Stimulated activated CD4-positive, alpha-beta T cell treated with anti-CD3 and anti-CD28 coated beads, Interleukin-2, amount 100 ng/mL, for 48 hours (primary cell): Measurements from ENCODE around the gene CUBN.

Experiments used
- DNase-seq, 2 donors: peaks; one replicate each; pipeline ENCODE4 v3.0.0-alpha.2; 2020

CUBN gene

DNA sequence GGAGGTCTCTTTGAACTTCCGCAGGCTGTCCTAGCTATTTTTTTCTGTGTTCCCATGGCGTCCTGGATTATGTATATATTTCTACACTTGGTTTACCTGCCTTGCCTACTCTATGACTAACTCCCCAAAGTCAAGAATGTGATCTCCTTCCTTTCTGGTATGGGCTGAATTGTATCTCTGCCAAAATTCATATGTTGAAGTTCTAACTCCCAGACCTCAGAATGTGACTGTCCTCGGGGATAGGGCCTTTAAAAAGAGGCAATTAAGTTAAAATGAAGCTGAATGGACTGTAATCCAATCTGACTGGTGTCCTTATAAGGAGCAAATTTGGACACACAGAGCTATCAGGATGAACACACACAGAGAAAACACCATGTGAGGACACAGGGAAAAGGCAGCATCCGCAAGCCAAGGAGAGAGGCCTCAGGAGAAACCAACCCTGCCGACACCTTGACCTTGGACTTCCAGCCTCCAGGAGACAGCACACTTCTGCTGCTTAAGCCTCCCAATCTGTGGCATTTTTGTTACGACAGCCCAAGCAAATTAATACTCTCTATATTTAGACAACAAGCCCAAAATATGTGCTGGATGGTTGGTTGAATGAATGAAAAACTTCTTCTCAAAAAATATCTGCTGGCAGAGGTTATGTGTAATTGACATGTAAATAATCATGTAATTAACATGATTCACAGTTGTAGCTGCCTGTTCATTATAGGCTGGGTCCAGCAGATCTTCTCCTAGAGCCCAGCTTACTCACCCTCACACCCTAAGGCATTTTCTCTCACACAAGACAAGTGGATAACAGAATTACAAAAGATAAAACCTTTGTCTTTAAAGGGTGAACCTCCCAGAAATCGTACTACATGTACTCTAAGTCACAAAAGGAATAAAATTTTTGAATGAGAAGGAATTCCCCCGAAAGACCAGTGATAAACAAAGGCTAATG lies 123.7 kb downstream of the CUBN start:
- DNase-seq = no peak

DNA sequence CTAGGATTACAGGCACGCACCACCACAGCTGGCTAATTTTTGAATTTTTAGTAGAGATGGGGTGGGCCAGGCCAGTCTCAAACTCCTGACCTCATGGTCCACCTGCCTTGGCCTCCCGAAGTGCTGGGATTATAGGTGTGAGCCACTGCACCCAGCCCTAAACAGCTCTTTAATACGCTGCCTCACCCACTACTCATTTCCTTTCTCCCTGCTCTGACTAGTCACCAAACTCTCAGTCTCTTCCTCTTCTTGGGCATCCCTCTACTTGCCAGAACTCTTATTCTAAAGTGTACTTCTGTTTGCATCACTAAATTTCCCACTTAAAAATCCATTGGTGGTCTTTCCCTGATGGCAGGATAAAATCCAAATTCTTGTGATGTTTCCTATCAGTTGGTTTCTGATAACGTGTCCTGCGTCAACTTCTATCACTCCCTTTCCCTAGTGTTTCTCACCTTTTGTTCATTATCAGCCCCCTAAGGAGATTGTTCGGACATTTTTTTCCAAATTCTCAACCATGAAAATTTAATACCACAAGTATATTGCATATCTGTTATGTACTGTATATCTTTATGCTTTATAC lies 124.7 kb downstream of the CUBN start:
- DNase-seq = no peak

DNA sequence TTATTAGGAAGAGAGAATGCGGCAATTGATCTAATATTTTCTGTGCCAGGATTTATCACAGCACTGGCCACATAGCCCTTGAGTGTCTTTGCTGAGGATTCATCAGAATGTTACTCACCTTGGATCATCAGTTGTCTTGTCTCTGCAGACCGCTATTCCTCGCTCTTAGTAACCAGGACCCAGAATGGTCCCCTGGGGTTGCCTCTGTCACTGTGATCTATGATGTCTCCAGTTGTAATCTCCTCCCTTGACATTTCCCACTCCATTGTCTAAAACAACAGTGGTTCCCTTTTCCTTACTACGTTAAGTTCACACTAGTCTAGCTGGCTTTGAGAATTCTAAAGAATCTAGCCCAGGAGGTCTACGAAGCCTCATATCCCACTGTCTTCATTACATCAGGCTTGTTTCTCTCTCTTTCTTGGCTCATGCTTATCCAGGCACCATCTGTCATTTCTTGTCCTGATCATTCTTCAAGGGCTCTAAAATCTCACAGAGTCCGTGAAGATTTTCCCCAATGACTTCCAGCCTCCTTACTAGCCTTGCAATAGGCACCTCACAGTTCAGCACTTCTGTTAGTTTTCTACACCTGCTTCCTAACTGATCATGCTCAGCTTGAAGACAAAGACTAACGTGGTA lies 125.8 kb downstream of the CUBN start:
- DNase-seq = no peak

DNA sequence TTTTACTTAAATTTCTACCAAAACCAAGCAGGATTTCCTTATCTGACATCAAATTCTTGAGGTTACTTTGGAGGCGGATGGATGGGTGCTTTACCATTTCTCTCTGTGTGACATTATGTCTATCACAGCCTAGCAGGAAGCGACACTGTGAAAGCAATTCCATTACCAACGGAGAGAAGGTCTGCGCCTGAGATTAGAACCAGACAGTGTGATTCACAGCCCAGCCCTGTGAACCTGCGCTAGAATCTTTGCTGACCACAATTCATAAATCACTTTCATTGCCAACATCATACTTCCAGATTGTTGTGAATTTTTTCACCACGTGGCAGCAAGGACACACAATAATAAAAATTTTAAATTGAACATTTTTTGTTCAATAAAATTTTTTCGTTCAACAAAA lies 126.5 kb downstream of the CUBN start:
- peak; percentile 34 to 44 for DNase-seq

DNA sequence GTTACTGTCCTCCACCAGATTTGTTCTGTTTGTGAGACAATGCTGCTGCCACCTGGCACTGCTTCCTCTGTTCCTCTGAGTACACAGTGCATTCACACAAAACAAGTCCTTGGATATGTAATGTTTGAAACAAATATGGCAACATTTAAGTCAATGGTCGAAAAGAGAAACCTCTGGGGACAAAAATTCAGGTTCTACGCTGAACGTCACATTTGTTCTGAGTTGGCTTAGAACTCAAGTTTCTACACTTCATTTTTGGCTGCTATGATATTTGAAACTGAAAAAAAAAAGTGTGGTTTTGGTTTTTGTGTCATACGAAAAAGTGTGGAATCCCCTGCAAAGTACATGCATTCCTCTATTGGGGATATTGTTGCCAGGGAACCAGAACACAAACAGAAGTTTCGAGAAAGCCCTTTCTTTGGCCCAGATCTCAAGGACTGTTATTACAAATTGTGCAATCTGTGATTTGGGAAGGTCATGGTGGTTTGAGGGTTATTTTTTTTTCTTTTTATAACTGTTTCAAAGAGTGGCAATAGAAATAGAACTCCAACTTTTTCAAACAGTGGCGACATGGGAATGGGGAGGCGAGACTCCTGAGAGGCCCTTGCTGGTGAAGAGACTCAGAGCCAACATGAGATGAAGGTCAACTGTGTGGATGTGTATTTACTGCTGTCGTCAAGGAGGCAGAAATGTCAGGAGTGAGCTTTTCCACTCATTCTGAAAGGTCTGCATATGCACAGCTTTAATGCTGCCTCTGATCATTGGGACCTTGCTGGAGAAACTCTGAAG lies 127.5 kb downstream of the CUBN start:
- peak in 1 of 2 donors; percentile 41 for DNase-seq

DNA sequence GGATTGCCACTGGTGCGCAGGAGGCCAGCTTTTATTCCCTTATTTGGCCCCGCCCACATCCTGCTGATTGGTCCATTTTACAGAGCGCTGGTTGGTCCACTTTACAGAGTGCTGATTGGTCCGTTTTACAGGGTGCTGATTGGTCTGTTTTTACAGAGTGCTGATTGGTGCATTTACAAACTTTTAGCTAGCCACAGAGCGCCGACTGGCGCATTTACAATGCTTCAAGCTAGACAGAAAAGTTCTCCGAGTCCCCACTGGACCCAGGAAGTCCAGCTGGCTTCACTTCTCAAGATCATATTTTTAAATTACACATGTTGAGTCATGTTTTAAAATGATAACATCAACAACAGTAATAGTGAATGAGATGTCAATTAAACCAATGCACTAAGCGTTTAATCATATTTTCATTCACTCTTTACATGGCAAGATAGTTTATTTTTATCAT lies 128.3 kb downstream of the CUBN start:
- DNase-seq = no peak

DNA sequence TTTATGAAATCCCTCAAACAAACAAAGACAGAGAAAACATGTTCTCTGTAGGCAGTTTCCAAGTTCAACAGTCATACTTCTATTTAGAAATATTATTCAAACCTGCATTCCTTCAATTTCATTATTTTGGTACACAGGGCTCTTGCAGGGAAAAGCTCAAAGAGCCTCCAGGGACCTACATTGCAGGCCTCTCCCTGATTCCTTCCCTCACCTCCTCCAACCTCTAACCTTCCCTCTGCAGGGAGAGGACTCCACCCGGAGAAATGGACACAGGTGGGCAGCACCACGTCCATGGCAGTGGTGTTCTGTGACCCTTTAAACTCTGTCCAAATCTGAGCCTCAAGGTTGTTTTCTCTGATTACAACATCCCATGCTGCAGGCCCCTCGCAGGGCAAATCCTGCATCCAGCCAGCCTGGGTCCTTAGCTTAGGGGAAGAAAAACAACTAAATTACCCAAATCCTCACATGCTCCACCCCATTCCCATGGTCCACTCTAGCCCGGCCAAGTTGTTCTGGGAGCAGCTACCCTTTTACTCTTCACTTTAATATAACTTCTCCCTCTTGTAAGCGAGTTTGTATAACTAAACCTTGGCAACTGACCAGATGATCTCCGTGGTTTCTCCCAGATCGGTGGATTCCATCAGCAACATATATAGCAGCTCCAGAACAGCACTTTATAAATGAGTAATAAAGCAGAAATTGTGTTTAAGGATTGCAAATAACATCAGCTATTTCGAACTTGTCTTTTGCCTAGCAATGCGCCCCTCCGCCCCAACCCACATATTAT lies 129.8 kb downstream of the CUBN start:
- DNase-seq = no peak

DNA sequence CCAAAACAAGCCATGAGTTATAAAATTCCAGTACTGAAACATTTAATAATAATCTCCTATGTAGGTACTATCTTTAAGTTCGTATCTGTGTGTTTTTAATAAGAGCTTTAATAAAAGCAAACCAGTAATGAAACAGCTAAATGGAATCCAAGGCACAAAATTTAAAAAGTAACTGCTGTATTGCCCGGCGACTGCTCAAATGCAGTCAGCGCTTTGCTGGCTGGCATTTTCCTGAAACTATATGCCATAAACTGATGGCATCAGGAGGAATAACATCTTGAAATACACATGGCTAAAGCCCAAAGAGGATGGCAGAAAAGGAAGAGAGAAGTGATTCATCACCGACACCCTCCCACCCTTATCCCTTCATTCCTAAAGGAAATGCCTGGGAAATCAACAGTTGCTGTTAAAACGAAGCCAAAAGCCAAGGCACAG lies 133.1 kb downstream of the CUBN start:
- DNase-seq = no peak

DNA sequence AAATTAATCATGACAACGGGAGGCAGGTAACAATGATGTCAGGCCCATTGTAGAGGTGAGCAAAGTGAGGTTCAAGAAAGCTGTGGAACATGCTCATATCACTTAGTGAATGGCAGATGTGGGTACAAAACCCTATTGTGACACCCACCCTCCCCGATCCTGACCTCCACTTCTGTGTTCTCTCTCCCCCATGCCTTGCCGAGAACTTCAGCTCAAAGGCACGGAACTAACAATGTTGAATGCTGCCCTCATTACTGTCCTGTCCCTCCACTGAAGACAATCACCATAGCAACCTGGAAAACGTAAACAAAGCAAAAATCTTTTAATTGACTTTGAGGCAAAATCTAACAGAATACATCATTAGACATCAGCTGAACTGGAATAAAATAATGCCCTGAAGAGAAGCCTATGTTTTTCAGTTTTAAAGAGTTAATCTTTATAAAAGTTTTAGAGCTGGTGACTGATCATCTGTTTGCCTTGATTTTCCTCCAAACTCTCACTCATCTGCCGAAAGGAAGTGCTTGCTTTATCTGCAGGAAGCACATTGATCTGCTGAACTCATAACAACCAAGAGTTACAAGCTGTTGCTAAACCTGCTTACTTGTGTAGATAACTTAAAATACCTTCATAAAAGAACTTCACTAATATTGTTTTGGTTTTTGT lies 133.6 kb downstream of the CUBN start:
- no peak for DNase-seq

DNA sequence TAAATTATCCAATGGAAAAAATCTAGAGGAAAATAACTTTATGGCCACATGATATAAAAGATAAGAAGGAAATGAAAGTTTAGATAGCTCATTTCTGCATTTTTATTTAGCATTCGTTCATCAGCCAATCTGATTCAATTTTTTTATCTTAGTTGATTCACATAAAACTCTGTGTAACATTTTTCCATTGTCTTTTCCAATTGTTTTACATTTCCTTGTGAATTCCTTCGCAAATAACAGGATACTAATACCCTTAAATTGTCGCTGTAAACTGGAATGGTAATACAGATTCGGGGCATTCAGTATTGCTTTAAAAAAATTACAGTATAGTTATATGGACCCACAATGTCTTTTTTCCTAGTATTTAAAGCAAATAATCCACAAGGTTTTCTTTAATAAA lies 136.4 kb downstream of the CUBN start:
- DNase-seq = no peak

DNA sequence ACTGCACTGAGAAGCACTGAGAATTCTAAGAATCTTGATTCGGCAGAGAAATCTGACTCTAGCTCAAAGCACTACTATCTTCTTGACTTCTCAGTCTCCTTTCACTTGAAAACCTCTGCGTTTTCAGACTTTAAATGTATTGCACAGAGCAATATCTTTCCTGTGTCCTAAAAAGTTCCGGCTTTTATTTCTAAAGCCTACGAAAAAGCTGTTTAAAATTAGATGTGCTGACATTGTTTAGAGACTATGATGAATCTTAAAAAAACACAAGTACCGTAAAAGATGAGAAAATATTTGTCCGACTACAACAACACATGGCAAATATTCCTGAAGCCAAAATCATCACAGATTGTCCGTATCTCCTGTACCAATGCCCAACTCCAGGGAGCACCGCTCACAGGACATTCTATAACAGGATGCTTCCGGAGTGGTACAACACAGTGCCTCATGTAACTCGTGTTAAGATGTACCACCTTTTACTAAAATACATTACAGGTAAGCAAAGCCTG lies 136.9 kb downstream of the CUBN start:
- no peak for DNase-seq

DNA sequence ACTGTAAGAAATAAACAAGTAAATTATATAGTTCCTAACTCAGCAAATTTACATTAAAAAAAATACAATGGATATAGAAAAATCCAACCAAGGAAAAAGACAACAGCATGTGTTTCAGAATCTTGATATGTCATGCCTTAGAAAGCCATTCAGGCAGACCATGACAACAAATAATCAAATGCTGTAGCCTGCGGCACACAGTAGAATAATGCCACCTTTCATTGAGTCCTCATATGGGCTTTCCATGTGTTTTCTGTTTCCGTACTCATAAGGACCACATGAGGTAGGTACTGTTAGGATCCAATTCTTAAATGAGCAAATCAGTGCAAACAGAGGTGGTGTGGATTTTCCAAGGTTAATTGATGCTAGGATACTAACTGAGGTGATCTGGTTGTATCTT lies 138.6 kb downstream of the CUBN start:
- DNase-seq = no peak

DNA sequence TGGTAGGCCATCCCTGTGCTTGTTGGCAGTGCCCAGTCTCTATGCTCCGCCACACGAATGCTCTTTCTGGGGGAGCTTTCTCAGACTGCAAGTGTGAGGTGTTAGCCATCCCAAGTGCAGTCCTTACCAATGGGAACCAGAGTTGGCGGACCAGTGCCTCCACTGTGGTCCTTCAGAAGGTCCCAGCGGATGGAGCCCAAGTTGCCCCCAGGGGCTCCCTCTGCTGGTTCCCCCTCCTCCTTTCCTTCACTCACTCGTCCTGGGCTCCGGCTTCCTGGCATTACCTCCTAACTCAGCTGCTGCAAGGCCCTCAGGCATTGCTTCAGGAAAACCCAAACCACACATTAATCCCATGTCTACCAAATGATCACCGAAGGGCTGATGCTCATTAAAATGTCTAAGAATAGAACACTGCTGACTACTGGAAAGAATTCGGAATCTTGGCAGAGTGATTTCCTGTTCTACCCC lies 139.8 kb downstream of the CUBN start:
- no peak for DNase-seq

DNA sequence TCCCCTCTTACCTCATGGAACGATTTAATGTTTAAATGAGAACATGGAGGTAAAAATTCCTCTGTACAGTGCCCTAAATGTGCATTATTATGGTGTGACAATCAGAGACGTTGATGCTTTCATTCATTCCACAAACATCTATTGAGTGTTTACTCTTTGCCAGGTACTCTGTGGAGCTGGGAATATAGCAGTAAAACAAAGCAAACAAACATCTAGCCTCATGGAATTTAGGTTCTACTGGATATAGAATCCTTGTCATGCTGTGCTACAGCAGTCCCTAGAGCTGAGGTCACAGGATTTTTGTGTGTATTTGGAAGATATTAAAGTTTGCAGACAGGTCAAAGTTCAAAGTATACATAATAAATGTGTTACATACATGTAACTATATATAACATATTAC lies 140.7 kb downstream of the CUBN start:
- DNase-seq = no peak

DNA sequence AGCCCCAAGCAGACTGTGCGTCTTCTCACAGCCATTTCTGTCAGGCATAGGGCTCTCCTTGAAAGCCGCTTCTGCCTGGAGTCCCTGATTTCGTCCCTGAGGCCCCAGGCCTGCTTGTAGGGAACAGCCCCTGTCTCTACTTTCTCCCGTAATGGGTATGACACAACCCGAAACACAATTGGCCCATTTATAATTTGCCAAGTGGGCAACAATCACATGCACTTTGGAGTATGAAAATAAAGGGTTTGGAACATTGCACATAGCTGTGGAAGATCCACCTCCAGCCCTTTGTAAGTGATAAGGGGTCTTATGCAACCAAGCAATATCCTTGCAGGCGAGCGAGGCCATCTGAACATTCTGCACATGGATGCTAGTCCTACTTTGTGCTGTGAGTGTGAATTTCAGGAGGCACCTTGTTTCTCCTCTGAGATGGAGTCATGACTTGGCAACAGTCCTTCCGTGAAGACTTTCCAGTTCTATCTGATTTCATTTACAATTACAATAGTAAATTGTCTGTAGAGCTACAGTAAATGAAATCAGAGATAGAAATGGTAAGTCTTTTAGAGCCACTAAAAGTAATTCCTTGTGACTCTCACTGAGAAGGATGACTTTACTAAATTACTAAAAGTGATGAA lies 141.5 kb downstream of the CUBN start:
- no peak for DNase-seq

DNA sequence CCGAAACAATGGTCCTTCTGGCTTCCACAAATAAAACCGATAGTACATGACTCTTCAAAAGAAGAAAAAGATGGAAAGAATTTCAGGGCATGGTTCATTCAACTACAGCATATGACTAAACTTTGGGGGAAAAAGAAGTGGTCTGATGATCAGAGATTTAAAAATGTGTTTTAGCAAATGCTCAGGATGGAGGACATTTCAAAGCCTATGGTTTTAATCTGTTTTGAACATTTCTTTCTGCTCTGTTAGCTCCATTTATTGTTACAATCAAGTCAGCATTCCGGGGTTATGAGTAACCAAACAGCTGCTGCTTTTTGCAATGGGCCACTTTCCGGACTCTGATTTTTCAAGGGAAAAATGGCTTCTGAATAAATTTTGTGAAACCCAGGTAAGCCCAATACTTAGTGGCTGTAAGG lies 142.4 kb downstream of the CUBN start:
- no peak for DNase-seq

DNA sequence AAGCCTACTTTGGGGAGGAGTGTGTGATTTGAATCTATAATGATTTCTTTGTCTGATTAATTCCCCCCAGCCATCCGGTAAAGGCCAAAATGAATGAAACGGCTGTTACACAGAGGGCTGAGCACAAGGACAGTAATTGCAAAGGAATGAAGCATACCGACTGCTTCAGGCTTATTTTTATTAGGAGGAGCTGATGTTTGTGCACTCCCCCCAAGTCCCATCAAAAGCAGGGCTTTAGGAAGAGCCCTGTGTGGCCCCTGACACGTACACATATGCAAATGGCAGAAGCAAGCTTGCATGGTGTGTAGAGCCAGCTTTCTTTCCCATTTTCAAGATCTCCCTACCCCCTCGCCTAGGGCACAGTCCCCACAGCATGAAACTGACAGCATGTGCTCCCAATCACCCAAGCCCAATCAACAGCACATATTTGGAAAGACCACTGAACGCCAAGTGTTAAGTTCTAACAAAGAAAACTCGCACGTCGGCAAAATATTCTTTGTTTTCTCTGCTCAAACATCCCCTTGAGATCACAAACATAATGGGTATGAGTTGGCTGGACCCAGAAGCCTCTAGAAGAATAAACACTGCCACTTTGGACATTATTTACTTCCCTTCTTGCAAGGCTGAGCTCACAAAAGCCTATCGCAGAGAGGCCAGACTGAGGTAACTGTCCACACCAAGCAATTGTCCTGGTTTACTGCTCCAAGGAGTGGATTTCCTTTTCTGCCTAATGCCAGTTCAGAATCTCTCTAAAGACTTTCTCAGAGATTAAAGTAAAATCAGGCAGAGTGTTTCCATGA lies 143.0 kb downstream of the CUBN start:
- DNase-seq = no peak

DNA sequence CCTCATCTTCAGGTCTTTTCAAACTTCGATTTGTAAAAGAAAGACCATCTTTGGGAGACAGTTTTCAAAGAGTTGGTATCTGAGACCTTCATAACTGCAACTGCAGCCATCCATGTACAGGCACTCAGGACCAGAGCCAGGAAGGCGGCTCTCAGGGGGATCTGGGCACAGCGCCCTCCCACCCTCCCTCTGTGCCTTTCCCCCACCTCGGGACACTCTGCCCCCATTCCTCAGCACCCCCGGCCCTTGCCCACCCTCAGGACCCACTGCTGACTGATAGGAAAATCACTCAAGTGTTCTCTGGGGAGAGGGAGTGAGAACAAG lies 143.6 kb downstream of the CUBN start:
- no peak for DNase-seq

DNA sequence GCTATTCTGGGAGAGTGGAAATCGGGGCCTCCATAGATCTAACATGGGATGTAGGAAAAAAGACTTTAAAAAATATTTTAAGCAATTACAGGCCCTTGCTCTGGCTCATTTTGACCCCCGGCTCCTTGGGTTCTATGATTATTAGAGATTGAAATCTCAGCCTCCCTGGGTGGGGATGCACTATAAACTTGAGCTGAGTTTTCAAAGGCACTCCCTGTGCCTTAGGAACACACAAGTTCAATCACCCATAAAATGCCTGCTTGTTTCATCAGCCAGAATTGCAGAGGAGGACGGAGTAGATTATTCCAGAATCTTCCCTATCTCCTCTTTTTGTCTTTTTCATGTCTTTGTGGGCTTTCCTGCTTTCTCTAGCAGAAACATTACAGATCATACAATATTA lies 145.4 kb downstream of the CUBN start:
- no peak for DNase-seq

DNA sequence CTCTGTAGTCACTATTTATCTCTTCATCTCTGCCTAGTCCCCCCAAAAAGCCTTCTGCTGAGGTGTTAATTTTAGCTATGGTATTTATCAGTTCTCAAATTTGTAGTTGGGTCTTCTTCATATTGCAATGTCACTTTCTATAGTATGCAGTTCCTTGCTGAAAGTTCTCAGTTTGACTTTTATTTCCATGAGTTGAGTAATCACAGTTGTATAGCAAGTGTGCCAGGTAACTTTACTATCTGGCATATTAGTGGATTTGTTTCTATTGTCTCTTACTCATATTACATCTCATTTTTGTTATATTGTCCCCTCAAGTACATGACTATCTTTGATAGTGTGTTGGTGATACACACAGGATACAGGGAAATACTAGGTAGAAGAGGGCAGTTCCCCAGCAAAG lies 152.8 kb downstream of the CUBN start:
- no peak for DNase-seq
